ENCODE measurements around the gene ADCY2.

DNA sequence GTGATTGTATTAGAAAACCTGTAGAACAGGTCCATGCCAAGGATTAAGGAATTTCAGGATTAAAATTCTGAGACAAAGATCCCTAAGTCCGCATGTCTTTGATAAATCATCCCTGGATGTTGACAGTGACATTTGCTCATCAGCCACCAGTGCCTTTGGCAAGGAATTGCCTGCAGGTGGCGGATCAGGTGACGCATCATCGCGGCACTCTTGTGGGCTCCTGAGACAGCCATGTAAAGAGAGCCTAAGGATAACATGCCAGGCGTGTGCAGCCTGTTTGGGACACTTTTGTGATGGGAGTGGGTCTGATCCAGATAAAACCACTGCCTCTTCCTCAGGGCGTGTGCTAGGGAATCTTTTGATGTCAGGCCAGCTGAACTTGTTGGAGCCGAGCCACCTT is 40.6 kb downstream of the ADCY2 start:
- TF ChIP-seq, protein P1, sequence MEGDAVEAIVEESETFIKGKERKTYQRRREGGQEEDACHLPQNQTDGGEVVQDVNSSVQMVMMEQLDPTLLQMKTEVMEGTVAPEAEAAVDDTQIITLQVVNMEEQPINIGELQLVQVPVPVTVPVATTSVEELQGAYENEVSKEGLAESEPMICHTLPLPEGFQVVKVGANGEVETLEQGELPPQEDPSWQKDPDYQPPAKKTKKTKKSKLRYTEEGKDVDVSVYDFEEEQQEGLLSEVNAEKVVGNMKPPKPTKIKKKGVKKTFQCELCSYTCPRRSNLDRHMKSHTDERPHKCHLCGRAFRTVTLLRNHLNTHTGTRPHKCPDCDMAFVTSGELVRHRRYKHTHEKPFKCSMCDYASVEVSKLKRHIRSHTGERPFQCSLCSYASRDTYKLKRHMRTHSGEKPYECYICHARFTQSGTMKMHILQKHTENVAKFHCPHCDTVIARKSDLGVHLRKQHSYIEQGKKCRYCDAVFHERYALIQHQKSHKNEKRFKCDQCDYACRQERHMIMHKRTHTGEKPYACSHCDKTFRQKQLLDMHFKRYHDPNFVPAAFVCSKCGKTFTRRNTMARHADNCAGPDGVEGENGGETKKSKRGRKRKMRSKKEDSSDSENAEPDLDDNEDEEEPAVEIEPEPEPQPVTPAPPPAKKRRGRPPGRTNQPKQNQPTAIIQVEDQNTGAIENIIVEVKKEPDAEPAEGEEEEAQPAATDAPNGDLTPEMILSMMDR (conservative IDR thresholded peaks at IDR 0.05; ENCODE audit: low read depth in 2 of 2) = peak in 1 of 2 experiments; percentile 28; a peak in 3 of 4 replicates
- no peak for TF ChIP-seq POLR2AphosphoS5 (IDR thresholded peaks at IDR 0.05; ENCODE audit: low read depth)
- no peak for TF ChIP-seq EZH2 (IDR thresholded peaks at IDR 0.05; ENCODE audit: low read depth, unreplicated experiment)
- TF ChIP-seq NANOG (IDR thresholded peaks at IDR 0.05; ENCODE audit: borderline replicate concordance) = no peak
- TF ChIP-seq EZH2phosphoT487 (IDR thresholded peaks at IDR 0.05; ENCODE audit: unreplicated experiment) = no peak

All from GM23338 (cell line).